Common myeloid progenitor, CD34-positive (primary cell): ENCODE results near the gene RYR2.
A peak's percentile ranks its signal among the peaks of the same experiment; 100 is the strongest.

Experiments used
- CTCF ChIA-PET: fragments of 350-600 bp; sonication (Branson Sonifier 250); formaldehyde crosslinking; loops from one replicate; lab custom pipeline; 2021; ENCODE audit warnings: antibody characterized with exemption; lab: Charles Lee
- POLR2A ChIA-PET: fragments of 350-600 bp; sonication (Branson Sonifier 250); formaldehyde crosslinking; loops from one replicate; lab custom pipeline; 2021; ENCODE audit warnings: antibody characterized with exemption; lab: Charles Lee
- DNase-seq, 3 donors: peaks; one replicate each; pipeline versions ENCODE4 v3.0.0 to v3.0.0-alpha.2; 2013
- H3K27ac ChIP-seq, 2 experiments: 1 replicate in 1 of 2; 2 replicates in 1 of 2; pipeline ENCODE4 v1.7.0; 2013; ENCODE audit warnings: inconsistent platforms in 2 of 2, low read length in 2 of 2, mild to moderate bottlenecking in 2 of 2, low read depth in 1 of 2, moderate library complexity in 1 of 2; ENCODE audit not compliant: severe bottlenecking in 2 of 2, insufficient read depth in 1 of 2, poor library complexity in 1 of 2
- H3K27me3 ChIP-seq, 5 experiments: replicated peaks in 2 of 5; 1 replicate in 3 of 5; 2 replicates in 2 of 5; pipeline versions ENCODE4 v1.6.1 to v1.7.0; 2013; ENCODE audit warnings: low read length in 4 of 5, mild to moderate bottlenecking in 2 of 5, moderate library complexity in 2 of 5, inconsistent platforms in 1 of 5; ENCODE audit not compliant: insufficient read depth in 5 of 5, control insufficient read depth in 4 of 5
- H3K36me3 ChIP-seq, 4 experiments: 1 replicate in 2 of 4; 2 replicates in 2 of 4; pipeline versions ENCODE4 v1.6.1 to v1.7.0; 2013; ENCODE audit warnings: low read length in 3 of 4, control low read depth in 1 of 4, mild to moderate bottlenecking in 1 of 4; ENCODE audit not compliant: control insufficient read depth in 4 of 4, insufficient read depth in 4 of 4
- H3K4me1 ChIP-seq, 4 experiments: 1 replicate in 3 of 4; 2 replicates in 1 of 4; pipeline versions ENCODE4 v1.6.1 to v1.7.1; 2013; ENCODE audit warnings: low read length in 3 of 4, mild to moderate bottlenecking in 3 of 4, control low read depth in 1 of 4, inconsistent platforms in 1 of 4, moderate library complexity in 1 of 4; ENCODE audit not compliant: control insufficient read depth in 4 of 4, insufficient read depth in 4 of 4; ENCODE audit errors: control extremely low read depth in 1 of 4
- H3K4me3 ChIP-seq, 7 experiments: 1 replicate in 4 of 7; 2 replicates in 3 of 7; pipeline versions ENCODE4 v1.5.1 to v1.7.0; 2013; ENCODE audit warnings: mild to moderate bottlenecking in 7 of 7, low read length in 6 of 7, moderate library complexity in 6 of 7, inconsistent platforms in 2 of 7, low read depth in 2 of 7, control low read depth in 1 of 7; ENCODE audit not compliant: insufficient read depth in 4 of 7, control insufficient read depth in 1 of 7; ENCODE audit errors: extremely low read depth in 1 of 7
- H3K9me3 ChIP-seq, 5 experiments: 1 replicate in 4 of 5; 2 replicates in 1 of 5; pipeline versions ENCODE4 v1.6.1 to v1.7.1; 2013; ENCODE audit warnings: low read length in 4 of 5, mild to moderate bottlenecking in 2 of 5, inconsistent platforms in 1 of 5, low read depth in 1 of 5, moderate library complexity in 1 of 5; ENCODE audit not compliant: control insufficient read depth in 4 of 5, insufficient read depth in 2 of 5; ENCODE audit errors: control extremely low read depth in 1 of 5
- WGBS: methylation state at CpG from one replicate; pipeline ENCODE4 v1.1.5; 2013; ENCODE audit not compliant: insufficient coverage; 5-methylcytosine and 5-hydroxymethylcytosine counted together

Gene RYR2

DNA sequence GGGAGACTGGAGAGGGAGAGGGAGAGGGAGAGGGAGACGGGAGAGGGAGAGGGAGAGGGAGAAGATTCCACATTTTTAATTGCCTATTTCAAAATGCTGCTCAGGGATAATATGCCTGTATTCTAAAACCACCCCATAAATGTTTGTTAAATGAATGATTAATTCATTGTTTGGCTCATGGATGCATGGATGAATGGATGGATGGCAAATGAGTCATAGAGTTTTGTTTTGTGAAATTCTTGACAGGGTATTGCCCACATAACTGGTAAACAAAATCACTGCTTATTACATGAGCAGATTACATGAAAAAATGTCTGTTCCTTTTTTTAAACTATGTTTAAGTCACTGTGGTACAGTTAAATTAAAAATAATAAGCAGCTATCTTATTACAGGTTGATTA lies 628.3 kb downstream of the RYR2 start:
- Histone ChIP-seq H3K27ac (no peak overlapping the region), H3K36me3 (no peaks in the 10 kb centered on the region), H3K27me3 (no peaks in the 10 kb centered on the region), H3K4me3 (no peak overlapping the region), H3K4me1 (no peaks in the 10 kb centered on the region), H3K9me3 (no peaks in the 10 kb centered on the region)
- DNase-seq = no peak
- CTCF ChIA-PET = no interaction called here
- WGBS = no CpG with 5 or more reads among the region's 1 CpG
- POLR2A ChIA-PET = no interaction called here

DNA sequence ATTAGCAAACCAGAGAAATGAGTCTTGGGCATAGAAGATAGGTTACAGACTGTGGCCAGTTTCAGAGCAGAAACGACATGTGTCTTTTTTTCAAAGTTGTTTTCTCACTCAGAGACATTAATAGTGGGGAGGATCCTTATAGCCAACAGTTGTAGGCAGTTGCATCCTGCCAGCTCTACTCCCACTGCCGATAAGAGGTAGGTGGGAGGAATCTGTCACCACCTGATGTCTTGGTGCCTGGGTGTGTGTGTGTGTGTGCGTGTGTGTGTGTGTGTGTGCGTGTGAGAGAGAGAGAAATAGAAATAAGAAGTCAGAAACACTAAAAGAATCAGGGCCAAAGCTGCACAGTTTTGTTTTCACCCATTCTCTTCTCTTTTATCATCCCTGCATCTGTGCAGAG lies 629.3 kb downstream of the RYR2 start:
- no peak for DNase-seq
- no peaks in the 10 kb centered on the region for H3K36me3 ChIP-seq

GRCh38 chr1:237671935-237672334 lies 630.0 kb downstream of the RYR2 start:
- POLR2A ChIA-PET = no interaction called here
- DNase-seq = no peak
- no peaks in the 10 kb centered on the region for H3K4me1 ChIP-seq
- WGBS = 100% methylated on average over 2 of the region's 6 CpGs
- H3K27me3 ChIP-seq = no peaks in the 10 kb centered on the region
- H3K36me3 ChIP-seq = no peaks in the 10 kb centered on the region
- H3K27ac ChIP-seq = no peak overlapping the region
- no peaks in the 10 kb centered on the region for H3K9me3 ChIP-seq
- CTCF ChIA-PET = no interaction called here
- no peak overlapping the region for H3K4me3 ChIP-seq

More for the DNA sequence above, 629.3 kb downstream of the RYR2 start:
- 90% methylated on average over 1 of the region's 4 CpGs for WGBS
- H3K27me3 ChIP-seq = no peaks in the 10 kb centered on the region
- no peak overlapping the region for H3K4me3 ChIP-seq
- no peaks in the 10 kb centered on the region for H3K9me3 ChIP-seq
- ChIA-PET CTCF (no interaction called here), POLR2A (no interaction called here)
- H3K27ac ChIP-seq = no peak overlapping the region
- H3K4me1 ChIP-seq = no peaks in the 10 kb centered on the region

- no peaks in the 10 kb centered on the region for H3K36me3 ChIP-seq
- ChIA-PET POLR2A (interaction anchor here (0.7 kb wide), 1 partner anchor 15 kb away, joined by 3 read pairs; no protein-coding TSS in a partner anchor), CTCF (no interaction called here)
- DNase-seq = peak in 2 of 3 donors; percentile 4 to 9
- H3K4me3 ChIP-seq = no peak overlapping the region
- no peaks in the 10 kb centered on the region for H3K27me3 ChIP-seq
- 0% methylated on average over 1 of the region's 2 CpGs for WGBS
- H3K4me1 ChIP-seq = no peaks in the 10 kb centered on the region
- H3K9me3 ChIP-seq = no peaks in the 10 kb centered on the region
- H3K27ac ChIP-seq = no peak overlapping the region
Measured at GRCh38 chr1:237672748-237673147, 630.8 kb downstream of the RYR2 start.

- DNase-seq = no peak
- no CpG with 5 or more reads among the region's 3 CpGs for WGBS
- no peak overlapping the region for H3K4me3 ChIP-seq
- no peaks in the 10 kb centered on the region for H3K9me3 ChIP-seq
- POLR2A ChIA-PET = no interaction called here
- H3K36me3 ChIP-seq = no peaks in the 10 kb centered on the region
- no peak overlapping the region for H3K27ac ChIP-seq
- no peaks in the 10 kb centered on the region for H3K27me3 ChIP-seq
- no peaks in the 10 kb centered on the region for H3K4me1 ChIP-seq
- CTCF ChIA-PET = no interaction called here
Measured at GRCh38 chr1:237673631-237674030, 631.6 kb downstream of the RYR2 start.

DNA sequence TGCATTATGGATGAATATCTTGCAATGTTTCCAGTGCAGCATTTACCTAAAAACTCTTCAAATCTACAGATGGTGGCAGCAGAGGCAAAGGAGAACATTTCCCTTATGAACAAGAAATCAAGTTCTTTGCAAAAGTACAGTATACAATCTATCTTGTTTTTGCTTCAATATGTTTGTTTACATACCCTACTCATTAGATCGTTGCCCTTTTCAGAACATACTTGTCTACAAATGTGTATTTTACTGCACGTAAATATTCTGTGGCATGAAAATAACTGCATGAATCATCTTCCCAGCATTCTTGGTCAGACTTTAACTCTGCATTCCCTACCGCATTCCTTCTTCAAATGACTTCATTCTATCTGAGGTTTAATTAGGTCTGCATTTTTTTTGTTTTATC lies 636.0 kb downstream of the RYR2 start:
- no peaks in the 10 kb centered on the region for H3K36me3 ChIP-seq
- ChIA-PET POLR2A (no interaction called here), CTCF (no interaction called here)

DNA sequence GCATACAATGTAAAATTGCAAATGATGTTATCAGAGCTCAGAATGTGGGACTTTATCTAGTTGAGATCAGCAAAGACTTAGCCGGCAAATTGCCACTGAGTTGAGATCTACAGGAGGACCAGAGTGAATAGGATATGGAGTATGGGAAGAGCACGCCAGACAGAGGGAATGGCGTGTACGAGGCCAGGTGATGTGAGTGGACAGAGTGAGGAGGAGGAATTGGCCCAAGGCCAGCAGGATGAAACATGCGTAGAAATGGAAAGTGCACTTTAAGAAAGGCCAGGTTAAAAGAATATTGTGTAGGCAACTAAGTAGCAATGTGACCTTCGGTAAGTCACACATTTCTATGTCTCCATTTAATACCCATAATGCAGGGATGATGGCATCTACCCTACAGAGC lies 637.7 kb downstream of the RYR2 start:
- Histone ChIP-seq H3K4me1 (no peaks in the 10 kb centered on the region), H3K27me3 (no peaks in the 10 kb centered on the region), H3K9me3 (no peaks in the 10 kb centered on the region), H3K36me3 (no peaks in the 10 kb centered on the region), H3K27ac (no peak overlapping the region), H3K4me3 (no peak overlapping the region)
- DNase-seq = no peak
- POLR2A ChIA-PET = no interaction called here
- CTCF ChIA-PET = no interaction called here
- WGBS = 79% methylated on average over 4 of the region's 6 CpGs

More for the DNA sequence above, 636.0 kb downstream of the RYR2 start:
- no peak overlapping the region for H3K4me3 ChIP-seq
- peak in 2 of 3 donors; percentile 5 to 26 for DNase-seq
- H3K27me3 ChIP-seq = no peaks in the 10 kb centered on the region
- 95% methylated on average over 2 of the region's 3 CpGs for WGBS
- no peaks in the 10 kb centered on the region for H3K9me3 ChIP-seq
- no peaks in the 10 kb centered on the region for H3K4me1 ChIP-seq
- H3K27ac ChIP-seq = no peak overlapping the region
